GM19099 (cell line): ENCODE results near the gene ATP11A.

Experiments used
- POLR2A ChIP-seq: IDR thresholded peaks from 3 replicates; pipeline ENCODE4 v1.6.1; 2011; ENCODE audit warnings: low read depth; ENCODE audit not compliant: insufficient read length; ENCODE audit errors: extremely low read depth

The ATP11A gene

GRCh38 chr13:112833551-112834257 is 143.9 kb downstream of the ATP11A start:
- TF ChIP-seq POLR2A = no peak

DNA sequence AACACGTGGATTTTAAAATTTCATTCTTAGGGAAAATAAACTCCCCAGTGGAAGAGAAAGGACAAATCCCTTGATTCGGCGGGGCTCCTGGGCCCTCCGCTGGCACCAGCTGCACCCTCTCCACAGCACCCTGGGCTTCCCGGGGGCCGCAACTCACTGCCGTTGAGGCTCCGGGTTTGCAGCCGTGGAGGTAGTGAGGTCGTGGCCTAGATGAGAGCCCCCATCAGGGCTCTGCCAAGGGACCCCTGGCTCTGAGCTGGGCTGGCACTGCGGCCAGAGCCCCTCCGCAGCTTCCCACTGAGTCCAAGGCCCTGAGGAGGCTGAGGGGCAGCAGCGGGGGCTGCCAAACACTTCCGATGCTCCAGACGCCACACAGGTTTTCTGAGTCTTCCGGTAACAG is 145.5 kb downstream of the ATP11A start:
- no peak for TF ChIP-seq POLR2A

DNA sequence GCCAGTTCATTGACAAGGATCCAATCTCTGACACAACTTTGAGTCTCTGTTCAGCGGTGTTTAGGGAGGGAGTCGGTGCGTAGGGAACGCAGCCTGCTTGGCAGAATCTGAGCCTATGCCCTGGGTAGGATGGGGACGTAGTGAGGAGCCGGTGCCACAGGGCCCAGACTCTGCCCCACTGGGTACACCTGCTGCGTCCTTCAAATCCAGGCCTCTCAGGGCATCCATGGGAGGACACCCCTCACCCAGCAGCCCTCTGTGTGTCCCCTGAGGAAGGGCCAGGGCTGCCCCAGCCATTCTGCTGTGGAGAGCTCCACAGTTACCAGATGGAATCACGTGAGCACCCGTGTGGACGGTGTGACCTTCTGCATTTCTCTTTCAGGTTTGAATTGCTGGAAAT is 146.0 kb downstream of the ATP11A start:
- no peak for TF ChIP-seq POLR2A

DNA sequence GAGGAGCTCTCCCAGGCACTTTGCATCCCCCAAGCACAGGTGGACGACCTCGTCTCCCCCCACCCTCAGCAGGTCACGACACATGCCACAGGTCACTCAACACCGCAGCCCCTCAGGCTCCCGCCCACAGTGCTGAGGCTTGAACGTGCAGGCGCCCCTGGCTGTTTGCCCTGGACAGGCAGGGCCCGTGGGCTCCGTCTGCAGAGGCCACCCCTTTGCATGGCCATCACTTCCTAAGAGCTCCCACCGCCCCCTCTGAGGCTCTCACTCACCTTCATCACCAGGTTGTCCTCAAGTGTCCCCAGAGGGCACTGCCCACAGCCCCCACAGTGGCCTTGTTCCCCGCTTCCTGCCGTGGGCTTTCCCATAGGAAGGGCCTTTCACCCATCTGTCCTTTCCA is 147.1 kb downstream of the ATP11A start:
- TF ChIP-seq POLR2A = no peak

GRCh38 chr13:112837371-112838037 is 147.7 kb downstream of the ATP11A start:
- no peak for TF ChIP-seq POLR2A

DNA sequence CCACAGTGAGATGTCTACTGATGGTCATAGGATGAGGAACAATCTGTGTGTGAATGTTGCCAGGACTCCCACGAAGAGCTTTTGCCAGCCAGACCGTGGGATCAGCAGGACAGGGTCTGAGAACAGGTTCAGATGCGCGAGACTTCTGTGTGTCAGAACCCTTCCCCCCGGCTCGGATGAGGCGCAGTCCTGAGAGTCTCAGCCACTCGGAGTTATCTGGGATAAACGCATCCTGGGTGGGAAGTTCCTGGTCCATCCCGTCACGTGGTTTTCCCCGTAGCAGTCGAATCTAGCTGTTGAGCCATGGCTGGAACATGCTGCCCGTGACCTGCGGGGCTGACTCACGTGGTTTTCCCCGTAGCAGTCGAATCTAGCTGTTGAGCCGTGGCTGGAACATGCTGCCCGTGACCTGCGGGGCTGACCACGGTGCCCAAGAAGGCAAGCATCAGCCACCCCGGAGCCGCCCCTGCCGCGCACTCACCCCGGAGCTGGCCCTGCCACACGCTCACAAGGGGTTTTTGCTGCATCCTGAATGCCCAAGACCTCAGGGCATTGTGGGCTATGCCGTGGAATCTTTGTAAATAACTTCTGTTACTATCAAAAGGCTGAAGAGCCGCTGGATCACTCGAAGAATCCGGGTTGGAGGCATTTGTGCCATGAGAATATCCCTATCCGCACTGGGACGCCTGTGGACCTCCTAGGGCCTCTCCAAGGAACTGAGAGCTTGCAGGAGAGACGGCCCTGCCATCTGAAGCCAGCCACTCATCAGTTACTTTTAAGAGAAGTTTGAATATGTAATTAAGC is 148.4 kb downstream of the ATP11A start:
- TF ChIP-seq POLR2A = no peak

DNA sequence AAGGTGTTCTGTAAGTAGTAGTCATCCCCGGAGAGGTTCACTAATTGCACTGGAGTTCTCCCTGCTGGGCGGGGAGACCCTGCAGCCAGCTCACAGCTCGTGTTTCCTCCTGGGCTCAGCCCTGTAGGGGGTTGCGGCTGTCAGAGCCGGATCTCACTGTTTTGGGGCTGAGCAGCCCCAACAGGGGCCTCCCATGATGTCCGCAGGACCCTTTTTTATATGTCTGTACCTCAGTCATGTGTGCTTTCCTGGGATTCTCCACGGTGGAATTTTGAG is 148.9 kb downstream of the ATP11A start:
- TF ChIP-seq POLR2A = no peak

- no peak for TF ChIP-seq POLR2A
Measured at GRCh38 chr13:112839356-112840105, 149.7 kb downstream of the ATP11A start.

DNA sequence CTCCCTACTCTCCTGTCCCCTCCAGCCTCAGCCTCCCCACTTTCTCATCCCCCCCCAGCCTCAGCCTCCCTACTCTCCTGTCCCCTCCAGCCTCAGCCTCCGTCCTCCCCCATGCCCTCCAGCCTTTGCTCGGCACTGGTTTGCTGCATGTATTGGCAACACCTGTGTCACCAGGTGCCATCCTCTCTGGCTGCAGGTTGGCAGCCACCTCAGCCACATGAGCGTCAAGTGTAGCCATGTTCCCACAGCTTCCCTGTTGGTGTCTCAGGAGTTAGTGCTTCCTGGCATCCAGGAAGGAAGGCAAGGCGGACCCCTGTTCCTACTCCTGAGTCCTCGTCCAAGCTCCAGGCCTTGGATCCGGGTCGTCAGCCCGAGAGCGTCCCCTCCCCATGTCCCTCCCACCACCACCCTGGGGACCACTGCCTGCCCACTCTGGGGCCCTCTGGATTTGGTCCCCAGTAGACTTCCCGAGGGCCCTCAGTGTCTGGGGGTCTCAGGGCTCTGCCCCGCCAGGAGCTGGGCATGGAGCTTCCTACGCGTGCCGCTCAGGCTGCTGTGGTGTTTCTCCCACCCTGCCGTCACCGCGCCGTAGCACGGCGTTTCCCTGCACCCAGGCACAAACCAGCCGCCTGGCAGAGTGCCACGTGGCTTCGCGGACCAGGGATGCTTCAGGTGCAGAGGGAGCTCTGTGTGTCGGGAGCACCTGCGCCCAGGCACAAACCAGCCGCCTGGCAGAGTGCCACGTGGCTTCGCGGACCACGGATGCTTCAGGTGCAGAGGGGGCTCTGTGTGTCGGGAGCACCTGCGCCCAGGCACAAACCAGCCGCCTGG is 150.8 kb downstream of the ATP11A start:
- TF ChIP-seq POLR2A = no peak

DNA sequence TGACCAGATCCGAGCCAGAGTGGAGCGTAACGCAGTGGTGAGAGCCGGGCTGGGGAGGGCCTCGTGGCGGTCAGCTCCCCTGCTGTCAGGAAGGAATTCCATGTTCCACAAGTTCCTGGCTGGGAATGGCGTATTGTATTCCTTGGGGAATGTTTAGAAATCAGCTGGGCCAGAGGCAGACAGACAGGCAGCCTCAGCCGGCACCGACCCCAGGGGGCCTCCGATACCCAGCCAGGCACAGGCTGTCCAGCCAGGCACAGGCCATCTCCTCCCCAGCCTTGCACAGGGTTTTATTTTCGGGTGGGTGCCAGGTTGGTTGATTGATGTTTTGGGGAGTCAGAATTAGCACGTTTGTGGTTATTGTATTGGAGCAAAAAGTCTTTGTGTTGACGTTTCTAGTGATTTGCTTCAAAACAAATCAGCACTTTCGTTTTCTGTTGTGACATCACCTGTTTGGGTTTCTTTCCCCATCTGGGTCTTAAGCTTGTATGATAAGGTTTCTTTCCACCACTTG is 152.6 kb downstream of the ATP11A start:
- TF ChIP-seq POLR2A = no peak

DNA sequence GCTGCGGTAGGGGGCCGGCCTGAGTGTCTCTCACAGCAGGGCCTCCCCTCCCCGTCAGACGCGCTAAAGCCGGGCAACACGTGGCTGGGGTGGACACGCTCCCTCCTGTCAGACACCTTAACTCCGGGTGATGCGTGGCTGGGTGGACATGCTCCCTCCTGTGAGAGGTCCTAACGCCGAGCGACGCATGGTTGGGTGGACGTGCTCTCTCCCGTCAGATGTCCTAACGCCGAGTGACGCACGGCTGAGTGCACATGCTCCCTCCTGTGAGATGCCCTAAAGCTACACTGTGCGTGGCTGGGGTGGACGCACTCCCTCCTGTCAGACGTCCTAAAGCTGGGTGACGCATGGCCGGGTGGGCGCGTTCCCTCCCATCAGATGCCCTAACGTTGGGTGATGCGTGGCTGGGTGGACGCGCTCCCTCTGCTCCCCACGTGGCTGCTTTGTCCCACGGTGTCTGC is 153.1 kb downstream of the ATP11A start:
- no peak for TF ChIP-seq POLR2A

- no peak for TF ChIP-seq POLR2A
Measured at GRCh38 chr13:112843392-112844111, 153.7 kb downstream of the ATP11A start.

DNA sequence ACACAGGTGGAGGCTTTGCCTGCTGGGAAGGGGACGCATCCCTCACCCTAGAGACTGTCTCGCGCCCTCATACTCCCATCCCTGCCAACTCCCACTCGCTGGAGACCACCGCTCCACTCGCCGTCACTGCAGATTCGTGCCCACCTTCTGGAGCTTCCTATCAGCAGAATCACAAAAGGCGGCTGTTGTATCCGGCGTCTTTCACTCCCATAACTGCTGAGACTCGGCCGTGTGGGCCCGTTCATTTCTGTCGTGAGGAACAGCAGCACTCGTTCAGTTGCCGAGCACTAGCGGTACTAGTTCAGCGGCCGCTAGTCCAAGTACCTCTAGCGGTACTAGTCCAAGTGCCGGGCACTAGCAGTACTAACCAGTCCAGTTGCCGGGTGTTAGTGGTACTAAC is 154.6 kb downstream of the ATP11A start:
- no peak for TF ChIP-seq POLR2A
